ENCODE results near the gene ZNF488.

ZNF488 gene

DNA sequence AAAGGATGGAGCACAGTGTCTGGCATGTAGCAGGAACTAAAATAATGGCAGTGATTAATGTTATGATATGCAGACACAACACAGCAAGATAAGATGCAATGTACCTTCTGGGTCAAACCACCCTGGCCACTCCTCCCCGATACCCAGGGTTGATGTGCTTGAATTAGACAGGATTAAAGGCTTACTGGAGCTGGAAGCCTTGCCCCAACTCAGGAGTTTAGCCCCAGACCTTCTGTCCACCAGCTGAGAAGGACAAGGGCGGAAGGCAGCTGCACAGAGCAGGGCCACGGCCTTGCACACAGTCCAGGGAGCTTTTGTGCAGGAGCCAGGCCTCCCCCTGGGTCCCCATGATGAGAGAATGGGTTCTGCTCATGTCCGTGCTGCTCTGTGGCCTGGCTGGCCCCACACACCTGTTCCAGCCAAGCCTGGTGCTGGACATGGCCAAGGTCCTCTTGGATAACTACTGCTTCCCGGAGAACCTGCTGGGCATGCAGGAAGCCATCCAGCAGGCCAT is 35.9 kb downstream of the ZNF488 start, which contains the start of gene RBP3:
TSS of gene RBP3 (plus strand) at position 226 of the 514 bp plus-strand sequence. CDS start at position 348, 122 bp downstream.
- no peak for DNase-seq

DNA sequence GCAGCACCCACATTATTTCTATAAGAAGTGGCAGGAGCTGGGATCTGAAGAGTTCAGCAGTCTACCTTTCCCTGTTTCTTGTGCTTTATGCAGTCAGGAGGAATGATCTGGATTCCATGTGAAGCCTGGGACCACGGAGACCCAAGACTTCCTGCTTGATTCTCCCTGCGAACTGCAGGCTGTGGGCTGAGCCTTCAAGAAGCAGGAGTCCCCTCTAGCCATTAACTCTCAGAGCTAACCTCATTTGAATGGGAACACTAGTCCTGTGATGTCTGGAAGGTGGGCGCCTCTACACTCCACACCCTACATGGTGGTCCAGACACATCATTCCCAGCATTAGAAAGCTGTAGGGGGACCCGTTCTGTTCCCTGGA is 36.8 kb downstream of the ZNF488 start:
- no peak for DNase-seq

DNA sequence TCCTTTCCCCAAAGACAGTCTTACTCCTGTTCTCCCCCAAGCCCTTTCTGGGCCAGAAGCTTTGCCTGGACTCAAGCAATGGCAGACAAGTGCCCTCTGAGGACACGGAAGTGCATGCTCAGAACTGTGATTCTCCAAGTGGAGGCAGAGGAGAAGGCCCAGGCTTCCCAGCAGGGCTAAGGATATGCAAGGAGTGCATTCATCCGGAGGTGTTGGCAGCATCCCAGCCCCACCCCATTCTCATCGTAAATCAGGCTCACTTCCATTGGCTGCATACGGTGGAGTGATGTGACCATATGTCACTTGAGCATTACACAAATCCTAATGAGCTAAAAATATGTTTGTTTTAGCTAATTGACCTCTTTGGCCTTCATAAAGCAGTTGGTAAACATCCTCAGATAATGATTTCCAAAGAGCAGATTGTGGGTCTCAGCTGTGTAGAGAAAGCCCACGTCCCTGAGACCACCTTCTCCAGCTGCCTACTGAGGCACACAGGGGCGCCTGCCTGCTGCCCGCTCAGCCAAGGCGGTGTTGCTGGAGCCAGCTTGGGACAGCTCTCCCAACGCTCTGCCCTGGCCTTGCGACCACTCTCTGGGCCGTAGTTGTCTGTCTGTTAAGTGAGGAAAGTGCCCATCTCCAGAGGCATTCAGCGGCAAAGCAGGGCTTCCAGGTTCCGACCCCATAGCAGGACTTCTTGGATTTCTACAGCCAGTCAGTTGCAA is 37.4 kb downstream of the ZNF488 start:
- peak; percentile 17 for DNase-seq

DNA sequence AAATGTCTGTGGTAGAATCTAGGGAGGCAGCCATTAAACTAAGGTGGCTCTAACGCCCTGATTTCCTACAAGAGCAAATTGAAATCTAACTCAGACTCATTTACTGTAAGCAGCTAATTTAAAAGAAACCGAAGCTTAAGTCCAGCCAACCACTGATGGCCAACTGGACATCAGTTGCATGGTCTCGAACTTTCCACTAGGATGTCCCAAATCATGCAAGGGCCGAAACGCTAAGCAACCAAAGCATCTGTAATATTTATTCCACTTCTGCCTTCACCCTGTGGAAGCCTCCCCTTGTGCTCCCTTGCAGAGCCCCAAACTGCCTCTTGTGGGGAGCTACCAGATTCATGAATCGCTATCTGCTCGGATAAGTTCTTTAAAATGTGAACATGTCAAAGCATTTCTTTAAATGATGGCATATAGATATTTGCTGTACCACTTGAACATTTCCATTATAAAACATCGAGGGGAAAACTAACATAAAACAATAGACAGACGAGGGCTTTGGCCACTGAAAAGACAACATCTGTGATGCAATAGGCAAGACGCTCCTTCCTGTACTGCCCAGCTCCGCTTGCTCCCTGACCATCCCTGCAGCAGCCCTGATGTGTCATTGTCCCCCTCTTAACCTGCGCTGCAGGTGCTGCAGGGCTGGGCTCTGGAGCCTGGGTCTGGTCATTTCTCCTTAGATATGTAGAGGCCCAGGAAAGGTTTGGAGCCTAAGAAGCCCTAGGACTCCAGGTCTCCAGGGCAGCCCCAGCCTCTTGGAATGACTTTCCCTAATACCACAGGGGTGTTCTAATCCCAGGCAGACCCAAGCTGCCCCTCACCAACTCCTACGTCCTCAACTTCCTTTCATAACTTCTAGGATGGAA is 38.9 kb downstream of the ZNF488 start:
- no peak for DNase-seq

DNA sequence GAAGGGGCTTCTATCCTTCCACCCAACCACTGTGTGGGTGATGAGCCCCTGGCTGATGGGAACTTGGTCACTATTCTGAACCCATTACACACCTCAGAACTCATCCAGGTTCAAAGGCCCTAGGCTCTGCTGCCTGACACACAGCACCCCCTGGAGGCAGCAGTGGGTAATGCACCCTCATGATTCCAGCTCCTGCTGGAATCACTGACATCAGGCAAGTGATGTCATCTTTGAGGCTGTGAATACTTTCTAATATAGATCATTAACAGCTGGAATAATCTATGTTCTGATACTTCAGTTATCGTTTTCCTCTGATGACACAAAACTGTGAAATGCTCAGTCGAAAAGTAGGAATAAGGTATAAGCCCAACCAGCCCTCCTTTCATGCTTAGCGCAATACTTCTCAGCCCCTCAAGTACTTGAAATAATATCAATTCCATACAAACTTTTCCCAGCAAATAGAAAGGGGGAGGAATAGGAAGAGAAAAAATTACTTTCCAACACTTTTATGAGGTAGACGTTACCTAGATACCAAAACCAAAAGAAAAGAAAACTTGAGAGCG is 43.4 kb downstream of the ZNF488 start:
- no peak for DNase-seq

DNA sequence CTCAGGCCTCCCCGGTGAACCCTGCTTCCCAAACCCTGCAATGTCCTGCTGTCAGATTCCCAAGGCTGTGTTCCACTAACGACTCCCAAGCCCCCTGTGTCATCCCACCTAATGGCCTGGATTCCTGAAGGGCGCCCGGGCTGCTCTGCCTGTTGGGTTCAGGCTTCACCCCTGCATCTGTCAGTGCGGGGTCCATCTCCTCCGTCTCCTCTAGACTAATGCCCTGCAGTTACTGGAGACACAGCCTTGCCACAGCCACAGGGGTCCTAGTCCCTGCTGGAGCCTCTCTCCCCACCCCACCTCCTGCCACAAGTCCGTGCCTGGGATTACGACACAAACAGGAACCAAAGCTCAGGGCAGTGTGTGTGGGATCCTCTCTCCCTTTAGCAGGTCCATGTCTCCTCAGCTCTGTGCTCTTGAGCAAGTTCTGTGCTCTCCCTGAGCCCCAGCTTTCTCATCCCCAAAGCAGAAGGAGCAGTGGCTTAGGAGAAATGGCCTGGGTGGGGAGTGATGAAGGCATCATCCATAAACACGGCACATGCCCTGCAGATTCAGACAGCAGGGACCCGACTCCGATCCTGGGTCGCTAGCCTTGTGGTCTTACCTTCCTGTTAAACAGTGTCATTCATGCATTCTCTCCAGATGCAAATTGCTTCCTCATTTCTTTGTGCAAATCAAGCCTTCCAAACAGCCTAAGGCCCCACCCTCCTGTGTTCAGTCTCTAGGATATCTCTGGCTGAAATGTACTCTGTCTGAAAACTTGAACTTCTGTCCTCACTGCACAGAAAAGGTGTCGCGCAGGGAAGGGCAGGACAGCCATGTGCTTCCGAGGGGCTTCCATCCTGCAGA is 44.1 kb downstream of the ZNF488 start:
- no peak for DNase-seq

DNA sequence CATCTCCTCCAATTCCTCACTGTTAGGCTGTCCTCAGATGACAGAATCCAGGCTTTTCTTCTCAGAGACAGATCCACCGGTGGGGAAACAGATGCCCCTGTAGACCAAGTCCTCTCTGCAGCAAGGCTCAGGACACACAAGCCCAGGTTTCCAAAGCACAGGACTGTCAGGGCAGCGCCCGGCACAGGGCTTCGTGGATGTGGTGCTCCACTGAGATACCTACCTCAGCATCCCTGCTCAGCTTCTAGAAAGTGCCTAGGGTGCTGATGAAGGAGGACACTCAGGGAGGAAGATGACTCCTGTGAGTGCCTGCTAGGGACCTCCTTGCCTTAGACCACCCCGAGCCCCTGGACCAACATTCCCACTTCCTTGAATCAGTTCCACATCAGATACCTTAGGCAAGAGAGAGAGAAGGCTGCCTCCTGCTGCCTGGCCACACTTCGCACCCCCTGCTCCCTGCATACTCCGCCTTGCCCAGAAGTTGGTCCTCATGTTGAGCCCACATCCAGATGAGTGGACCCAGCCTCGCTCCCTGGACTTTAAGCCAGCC is 44.8 kb downstream of the ZNF488 start:
- no peak for DNase-seq

DNA sequence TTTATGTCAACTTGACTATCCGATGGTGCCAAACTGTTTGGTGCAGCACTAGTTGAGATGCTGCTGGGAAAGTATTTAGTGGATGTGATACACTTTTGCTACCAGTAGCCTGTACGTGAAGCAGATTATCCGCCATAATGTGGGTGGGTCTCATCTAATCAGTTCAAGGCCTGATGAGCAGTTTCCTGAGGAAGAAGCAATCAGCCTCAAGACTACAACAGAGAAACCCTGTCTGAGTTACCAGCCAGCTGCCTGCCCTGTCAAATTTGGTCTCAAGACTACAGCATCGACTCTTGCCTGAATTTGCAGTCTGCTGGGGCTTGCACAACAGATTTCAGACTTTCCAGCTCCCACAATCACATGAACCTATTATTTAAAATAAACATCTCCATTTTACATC is 46.8 kb downstream of the ZNF488 start:
- DNase-seq: no peak

DNA sequence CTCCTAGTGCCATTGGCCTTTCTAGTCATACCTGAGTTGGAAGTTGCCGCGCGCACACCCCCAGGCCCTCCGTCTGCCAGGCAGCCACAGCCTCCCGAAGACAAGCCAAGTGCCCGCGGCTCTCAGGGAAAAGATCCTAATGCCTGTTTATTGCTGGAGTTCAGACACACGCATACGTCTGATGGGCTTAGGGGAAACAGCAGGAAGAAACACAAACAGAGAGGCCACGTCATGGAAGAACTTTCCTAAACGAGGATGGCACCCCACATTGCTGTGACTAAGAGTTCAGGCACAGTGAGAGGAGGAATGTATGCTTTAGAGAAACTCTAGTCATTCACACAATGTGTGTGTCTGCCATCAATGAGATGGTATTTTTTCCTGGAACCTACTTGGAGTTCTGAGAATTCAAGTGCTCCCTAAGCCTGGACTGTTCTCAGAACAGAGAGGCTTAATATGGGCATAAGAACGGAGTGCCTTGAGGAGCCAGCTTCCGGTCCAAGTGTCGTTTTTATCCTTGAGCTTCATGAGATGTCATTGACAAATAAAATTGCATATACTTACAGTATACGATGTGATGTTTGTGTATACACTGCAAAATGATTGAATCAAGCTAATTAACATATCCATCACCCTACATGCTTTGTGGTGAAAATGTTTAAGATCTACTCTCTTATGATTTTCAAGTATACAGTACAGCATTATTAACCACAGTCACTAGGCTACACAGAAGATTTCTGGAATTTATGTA is 47.5 kb downstream of the ZNF488 start:
- no peak for DNase-seq

DNA sequence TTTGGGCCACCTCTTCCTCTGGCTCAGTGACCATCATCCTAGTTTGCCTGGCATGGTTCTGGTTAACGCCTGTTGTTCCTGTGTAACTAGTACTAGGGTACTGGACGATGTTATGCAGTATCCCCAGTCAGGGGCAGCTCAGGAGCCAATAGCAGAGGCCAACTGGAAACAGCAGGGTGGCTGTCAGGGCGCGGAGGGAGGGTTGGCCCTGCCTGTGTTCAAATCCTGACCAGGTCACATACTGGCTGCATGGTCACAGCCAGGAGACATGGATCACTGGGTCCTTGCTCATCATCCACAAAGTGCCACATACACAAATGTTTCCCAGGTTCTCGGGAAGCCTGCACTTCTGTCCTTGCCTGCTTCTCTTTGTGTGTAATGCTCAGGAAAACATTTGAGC is 48.2 kb downstream of the ZNF488 start:
- DNase-seq: no peak

DNA sequence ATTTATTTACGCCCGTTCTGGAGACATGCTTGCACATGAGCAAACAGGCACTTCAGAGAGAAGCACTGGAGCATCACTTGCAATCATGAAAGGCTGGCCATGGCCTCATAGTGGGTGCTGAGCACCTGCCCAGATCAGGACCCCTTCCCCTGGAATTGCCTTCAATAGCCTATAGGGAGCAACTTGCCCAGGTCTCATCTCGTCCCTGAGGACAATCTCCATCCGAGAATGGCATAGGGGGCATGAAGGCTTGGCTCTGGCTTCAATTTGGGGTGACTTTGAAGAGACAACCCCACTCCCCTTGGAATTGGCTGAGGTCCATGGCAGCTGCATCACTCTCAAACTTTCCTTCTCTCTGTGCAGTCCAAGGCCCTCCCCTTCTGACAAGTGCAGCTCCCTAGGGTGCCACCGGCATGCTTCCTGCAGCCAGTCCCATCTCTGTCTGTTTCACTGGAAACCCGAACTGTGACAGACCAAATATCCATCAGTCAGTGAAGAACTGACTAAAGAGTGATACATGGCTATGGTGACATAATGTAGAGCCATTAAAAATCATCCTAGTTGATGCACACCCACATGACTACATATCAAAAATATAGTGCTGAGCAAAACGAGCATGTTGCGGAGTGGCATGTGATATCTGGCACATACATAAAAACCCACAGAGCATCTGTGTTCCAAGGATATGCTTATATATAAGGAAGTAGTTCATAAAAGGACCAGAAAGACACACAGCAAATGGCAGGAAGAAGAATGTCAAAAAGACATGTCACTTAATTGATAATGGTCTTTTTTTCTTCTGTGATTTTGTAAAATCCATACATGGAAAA is 49.4 kb downstream of the ZNF488 start:
- no peak for DNase-seq

DNA sequence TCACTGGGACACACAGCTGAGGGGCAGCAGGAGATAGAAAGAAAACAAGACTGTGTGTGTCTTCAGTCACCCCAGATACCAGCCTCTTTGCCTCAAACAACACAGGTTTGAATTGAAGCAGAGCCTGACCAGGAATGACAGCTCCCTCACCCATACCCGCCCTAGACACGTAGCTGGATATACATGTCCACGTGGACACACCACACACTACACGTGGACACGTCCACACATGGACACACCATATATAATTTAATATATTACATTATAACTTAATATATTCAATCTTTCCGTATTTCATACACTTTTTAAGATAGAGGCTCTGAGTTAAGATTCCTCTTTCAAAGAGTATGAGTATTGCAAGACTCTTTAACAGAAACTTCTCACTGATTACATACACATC is 50.6 kb downstream of the ZNF488 start:
- no peak for DNase-seq

DNA sequence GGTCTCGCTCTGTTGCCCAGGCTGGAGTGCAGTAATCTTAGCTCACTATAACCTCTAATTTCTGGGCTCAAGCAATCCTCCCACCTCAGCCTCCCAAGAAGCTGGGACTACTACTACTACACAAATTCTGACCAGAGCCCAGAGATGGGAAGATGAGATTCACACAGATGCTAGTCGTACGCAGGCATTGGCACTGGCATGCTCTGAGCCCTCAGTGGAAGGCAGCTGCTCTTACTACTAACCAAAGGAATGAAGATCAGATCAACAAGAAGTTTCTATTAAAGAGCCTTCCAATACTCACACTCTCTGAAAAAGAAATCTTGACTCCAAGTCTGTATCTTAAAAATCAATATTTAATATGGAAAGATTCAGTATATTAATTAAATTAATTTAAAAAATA is 51.1 kb downstream of the ZNF488 start:
- no peak for DNase-seq

DNA sequence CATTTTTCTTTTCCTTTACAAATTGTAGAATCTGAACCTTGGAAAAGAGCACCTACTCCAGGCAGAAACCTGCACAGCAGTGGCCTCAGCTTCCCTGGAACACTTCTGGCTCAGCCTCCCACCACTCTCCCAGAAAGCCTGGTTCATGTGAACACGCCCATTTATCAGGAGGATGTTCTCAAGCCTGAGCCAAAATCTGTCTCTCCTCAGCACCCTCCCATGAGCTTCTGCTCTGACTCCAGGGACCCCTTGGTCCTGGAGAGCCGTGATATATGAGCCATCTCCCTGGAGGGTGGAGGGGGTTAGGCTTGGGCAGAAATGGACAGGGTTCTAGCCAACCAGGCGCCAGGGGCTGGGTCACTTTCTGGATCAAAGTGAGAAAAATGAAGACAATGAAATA is 51.7 kb downstream of the ZNF488 start:
- no peak for DNase-seq

DNA sequence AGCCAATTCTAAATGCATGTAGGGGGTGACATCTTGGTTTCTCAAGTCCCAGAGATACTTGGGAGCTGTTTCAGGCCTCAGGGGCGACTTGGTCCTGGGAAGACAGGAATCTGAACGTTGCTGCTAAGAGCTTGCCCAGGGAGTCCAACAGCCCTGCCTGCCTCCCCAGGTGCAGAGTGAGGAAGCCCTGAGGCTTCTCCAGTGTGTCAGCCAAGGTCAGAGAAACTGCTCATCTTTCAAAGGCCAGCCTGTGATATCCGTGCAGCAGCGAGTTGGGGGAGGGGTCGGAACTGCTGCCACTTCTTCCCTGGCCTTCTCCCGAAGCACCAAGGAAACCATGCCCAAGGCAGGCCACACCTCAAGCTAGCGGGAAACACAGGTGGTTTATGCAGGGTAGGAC is 52.1 kb downstream of the ZNF488 start:
- no peak for DNase-seq

DNA sequence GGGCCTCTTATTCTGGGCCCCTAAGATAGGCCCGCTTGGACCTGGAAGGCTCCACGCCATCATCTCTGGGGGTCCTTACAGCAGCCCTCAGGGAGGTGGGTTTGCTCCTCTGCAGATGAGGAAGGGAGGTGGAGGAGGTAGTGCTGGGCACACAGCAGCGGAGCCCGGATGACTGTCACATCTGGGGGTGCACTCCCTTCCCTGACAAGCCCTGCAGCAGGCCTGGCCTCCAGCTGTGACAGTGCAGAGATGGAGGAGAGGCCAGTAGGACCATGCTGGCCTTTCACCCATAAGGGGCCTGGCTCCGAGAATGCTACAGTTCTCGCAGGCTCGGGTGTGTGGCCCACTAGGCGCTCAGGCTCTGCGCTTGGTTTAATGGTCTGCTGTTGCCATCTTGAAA is 52.6 kb downstream of the ZNF488 start:
- DNase-seq: no peak

DNA sequence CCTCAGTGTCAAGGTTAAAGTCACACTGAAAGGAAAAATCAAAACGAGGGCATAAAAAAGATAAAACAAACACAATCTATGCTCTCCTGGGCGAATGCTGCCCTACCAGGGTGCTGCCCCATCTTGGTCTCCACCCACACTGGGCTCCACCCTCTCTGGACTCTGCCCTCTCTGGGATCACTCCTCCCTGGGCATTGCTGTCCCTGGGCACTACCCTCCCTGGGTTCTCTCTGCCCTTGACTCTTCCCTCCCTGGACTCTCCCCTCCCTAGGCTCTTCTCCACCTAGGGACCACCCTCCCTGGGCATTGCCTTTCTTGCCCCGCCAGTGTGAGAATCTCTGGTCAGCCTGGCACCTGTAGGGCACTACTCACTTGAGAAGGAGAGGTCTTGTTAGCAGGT is 53.3 kb downstream of the ZNF488 start:
- DNase-seq: no peak

DNA sequence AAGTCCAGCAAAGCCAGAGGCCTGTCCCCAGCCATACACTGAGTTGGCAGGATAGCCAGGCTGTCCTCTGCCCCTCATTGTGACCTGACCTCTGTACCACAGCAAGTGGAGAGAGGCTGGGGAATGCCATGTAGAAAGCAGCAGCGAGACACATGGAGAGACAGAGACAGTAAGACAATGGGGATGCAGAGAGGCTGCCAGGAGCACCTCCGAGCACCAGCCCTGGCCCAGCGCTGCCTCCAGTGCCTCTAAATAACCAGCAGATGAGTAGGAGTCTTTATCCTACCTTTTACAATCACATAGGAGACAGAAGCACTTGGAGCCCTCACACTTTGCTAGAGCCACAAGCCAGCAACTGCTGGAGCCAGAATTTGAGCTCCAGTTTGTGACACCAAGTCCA is 53.7 kb downstream of the ZNF488 start:
- DNase-seq: no peak

DNA sequence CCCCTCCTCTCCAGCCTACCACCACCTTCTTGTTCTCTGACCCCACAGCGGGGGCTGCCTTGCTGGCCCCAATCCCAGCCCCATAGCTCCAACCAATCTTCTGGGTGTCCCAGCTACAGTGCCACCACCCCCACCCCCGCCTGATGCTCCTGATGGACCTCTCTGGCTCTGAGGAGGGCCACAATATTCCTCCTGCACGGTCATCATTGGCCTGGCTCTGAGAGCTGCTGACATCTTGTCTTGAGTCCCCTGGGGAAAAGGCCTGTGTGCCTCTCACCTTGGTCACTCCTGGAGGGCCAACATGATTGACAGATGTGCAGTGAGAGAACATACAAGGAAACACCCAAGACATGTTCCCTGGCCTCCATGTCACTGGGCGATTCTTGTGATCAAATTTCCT is 54.2 kb downstream of the ZNF488 start:
- no peak for DNase-seq

DNA sequence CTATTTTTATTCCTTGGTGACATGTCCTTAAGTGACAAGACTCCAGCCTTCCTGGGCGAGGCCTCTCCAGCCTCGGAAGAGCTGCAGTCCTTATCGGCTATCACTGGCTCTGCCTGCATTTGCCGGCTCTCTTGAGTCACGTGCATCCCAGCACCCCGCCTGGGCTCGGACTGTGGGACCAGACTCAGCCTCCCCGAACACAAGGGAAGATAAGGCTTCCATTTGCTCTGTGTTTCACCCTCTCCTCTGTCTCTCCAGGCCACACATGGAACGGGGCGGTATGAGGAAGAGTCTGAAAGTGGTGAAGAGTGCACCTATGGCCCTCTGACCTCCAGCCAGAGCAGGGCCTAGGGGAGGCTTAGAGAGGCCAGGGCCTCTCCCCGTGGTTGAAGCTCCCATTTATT is 57.2 kb downstream of the ZNF488 start:
- no peak for DNase-seq
